Fibroblast of lung (primary cell): ENCODE measurements around the gene HTR3D.

Experiments used
- EZH2 ChIP-seq: IDR thresholded peaks from 2 replicates; pipeline ENCODE4 v1.5.1; 2012; ENCODE audit warnings: low read length, control low read depth, mild to moderate bottlenecking; ENCODE audit errors: missing control alignments
- TF ChIP-seq, protein P1 (sequence below), 2 donors: IDR thresholded peaks in 1 of 2; conservative IDR thresholded peaks in 1 of 2; 1 replicate in 1 of 2; 2 replicates in 1 of 2; pipeline ENCODE4 v1.5.1; 2011 to 2012; ENCODE audit warnings: low read length in 2 of 2, control low read depth in 1 of 2, inconsistent platforms in 1 of 2, low read depth in 1 of 2, mild to moderate bottlenecking in 1 of 2

DNA sequence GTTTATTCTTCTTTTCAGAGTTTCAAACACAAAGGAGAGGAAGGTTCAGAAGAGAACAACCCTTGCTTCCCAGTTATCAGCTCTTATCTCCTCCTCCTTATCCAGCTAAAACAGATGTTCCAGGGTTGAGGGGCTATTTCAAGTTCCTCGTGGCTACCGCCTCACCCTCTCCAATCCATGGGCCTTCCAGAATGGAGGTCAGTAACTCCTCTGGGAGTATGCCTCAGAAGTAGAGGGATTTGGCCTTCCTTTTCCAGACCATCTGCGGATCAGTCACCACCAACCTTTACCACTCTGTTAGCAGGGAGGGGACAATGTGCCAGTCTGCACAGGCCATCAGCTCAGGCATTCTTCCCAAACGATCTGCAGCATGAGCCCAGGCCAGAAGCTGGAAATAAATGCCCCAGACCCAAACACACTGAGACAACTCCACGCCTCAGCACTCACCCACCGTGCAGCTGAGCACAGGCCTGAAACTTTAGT, 36.1 kb downstream of the HTR3D start:
- TF ChIP-seq, protein P1, sequence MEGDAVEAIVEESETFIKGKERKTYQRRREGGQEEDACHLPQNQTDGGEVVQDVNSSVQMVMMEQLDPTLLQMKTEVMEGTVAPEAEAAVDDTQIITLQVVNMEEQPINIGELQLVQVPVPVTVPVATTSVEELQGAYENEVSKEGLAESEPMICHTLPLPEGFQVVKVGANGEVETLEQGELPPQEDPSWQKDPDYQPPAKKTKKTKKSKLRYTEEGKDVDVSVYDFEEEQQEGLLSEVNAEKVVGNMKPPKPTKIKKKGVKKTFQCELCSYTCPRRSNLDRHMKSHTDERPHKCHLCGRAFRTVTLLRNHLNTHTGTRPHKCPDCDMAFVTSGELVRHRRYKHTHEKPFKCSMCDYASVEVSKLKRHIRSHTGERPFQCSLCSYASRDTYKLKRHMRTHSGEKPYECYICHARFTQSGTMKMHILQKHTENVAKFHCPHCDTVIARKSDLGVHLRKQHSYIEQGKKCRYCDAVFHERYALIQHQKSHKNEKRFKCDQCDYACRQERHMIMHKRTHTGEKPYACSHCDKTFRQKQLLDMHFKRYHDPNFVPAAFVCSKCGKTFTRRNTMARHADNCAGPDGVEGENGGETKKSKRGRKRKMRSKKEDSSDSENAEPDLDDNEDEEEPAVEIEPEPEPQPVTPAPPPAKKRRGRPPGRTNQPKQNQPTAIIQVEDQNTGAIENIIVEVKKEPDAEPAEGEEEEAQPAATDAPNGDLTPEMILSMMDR (conservative IDR thresholded peaks at IDR 0.05 in 1 of 2, IDR thresholded peaks at IDR 0.05 in 1 of 2; ENCODE audit: low read depth in 1 of 2, low read length in 2 of 2) = no peak
- TF ChIP-seq EZH2 = no peak
